NCI-H2107 treated with DMSO at 0.1 percent for 48 hours (cell line): ENCODE data around the gene DNAJA3.

Experiments
- DNase-seq: peaks from one replicate; lab custom pipeline; 2025; ENCODE audit not compliant: unreplicated experiment; lab: John Stamatoyannopoulos, UW

DNAJA3 gene

DNA sequence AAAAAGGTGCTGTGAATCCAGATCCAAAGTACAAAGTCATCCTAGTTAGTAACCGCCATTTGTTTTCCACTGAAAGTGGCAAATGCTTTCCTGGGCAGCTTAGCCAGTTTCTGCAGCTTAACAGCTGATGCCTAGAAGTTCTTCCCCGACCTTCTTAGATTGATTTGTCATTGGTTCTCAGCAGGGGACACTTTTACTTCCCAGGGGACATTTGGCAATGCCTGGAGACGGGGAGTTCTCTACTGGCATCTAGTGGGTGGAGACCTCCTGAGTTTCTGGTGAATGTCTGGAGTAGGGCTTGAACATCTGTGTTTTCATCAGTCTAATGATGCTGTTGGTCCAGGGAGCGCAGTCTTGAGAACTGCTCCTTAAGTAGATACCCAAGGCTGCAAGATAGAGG, 7.6 kb downstream of the DNAJA3 start:
- DNase-seq, result no peak

GRCh38 chr16:4433914-4434787, 8.5 kb downstream of the DNAJA3 start:
- DNase-seq, result no peak

DNA sequence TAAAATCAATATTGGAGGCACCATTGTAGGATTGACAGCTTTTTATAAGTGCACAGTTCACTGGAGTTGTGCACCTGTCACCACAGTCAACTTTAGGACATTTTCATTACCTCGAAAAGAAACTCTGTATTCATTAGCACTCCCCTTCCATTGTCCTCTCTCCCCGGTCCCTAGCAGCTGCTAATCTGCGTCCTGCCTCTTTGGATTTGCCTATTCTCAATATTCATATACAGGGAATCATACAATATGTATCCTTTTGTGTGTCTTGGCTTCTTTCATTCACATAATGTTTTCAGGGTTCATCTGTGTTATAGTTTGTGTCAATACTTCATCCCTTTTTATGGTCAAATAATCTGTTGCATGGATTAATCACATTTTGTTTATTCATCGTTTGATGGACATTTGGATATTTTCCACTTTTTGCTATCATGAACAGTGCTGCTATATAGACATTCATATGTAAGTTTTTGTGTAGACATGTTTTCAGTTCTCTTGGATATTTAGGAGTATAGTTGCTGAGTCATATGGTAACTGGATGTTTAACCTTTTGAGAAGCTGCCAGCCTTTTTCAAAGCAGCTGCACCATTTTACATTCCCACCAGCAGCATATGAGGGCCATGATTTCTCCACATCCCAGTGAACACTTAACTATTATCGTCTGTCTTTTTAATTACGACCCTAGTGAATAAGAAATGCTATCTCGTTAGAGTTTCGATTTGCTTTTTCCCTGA, 9.8 kb downstream of the DNAJA3 start:
- no peak for DNase-seq

GRCh38 chr16:4437366-4437765, 11.7 kb downstream of the DNAJA3 start:
- DNase-seq, result no peak

GRCh38 chr16:4442371-4442770, 16.7 kb downstream of the DNAJA3 start:
- no peak for DNase-seq

DNA sequence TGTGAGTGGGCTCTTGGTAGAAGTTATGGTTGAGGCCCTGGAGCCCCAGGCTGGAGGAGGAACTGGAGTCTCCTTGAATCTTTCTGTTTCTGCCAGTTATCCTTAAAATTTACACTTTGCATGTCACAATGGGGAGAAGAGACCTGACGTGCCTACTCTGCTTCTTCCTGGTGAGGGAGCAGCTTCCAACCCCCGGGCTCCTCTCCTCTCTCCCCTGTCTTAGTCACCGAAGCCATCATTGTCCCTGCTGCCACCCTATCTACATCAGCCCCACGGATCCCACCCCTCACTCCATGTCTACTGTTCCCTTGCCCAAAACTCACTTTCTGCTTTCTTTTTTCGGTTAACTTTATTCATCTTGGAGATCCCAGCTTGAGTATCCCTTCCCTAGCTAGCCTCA, 17.6 kb downstream of the DNAJA3 start:
- DNase-seq, result no peak

DNA sequence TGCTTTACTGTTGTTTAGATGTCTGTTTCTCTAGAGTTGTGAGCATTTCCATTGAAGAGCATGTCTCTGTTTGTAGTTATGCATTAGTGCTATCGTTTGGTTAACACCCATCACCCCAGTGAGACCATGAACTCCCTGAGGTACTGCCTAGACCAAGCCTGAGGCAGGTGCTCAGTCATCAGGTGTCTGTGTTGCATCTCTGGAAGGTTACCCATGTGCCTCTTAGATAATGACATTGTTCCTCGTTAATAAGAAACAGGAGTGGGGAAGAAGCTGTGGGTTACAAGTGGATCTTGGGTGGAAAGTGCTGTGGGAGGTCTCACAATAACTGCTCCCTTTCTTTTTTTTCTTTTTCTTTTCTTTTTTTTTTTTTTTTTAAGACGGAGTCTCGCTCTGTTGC, 18.3 kb downstream of the DNAJA3 start:
- no peak for DNase-seq

DNA sequence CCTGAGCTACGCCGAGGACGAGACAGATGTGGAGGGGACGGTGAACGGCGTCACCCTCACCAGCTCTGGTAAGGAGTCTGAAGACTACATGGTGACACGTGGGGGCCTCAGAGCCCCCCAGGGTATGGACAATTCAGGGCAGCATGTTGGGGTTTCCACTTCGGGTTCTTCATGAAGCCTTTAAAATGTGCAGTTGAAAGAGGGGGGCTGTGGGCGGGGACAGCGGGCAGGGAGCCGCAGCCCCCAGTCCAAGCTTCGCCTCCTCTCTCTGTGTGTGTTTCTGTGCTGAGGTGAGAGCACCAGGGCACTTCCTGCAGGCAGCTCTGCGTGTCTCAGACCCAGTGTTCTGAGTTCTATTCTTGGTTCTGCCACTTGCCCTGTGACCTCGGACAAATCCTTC, 24.8 kb downstream of the DNAJA3 start:
- DNase-seq, result no peak

GRCh38 chr16:4450931-4451519, 25.4 kb downstream of the DNAJA3 start:
- DNase-seq, result peak; percentile 79

DNA sequence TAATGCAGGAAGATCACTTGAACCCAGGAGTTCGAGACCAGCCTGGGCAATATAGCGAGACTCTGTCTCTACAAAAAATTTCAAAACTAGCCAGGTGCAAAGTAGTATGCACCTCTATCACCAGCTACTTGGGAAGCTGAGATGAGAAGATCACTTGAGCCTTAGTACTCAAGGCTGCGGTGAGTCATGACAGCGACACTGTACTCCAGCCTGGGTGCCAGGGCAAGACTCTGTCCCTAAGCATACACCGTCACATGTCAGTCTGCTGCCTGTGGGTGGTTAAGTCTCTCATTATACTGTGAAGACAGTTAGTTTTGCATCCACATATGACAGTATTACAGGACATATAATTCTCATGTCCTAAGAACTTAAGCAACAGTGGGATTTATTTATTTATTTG, 27.0 kb downstream of the DNAJA3 start:
- no peak for DNase-seq

DNA sequence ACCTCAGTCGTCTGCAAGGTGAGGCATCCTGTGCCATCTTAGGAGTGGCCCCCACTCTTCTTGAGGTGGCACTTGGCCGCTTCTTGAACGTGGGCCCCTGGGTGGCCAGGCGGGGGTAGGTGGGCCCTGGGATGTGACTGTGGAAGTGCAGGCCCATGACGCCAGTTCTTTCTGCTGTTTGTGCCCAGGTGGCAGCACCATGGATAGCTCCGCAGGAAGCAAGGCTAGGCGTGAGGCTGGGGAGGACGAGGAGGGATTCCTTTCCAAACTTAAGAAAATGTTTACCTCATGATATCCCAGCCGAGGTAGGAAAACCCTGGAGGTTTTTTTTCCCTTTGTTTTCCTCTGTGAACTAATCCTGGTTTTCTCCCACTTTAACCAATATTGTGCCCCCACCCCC, 29.0 kb downstream of the DNAJA3 start:
- DNase-seq, result no peak

DNA sequence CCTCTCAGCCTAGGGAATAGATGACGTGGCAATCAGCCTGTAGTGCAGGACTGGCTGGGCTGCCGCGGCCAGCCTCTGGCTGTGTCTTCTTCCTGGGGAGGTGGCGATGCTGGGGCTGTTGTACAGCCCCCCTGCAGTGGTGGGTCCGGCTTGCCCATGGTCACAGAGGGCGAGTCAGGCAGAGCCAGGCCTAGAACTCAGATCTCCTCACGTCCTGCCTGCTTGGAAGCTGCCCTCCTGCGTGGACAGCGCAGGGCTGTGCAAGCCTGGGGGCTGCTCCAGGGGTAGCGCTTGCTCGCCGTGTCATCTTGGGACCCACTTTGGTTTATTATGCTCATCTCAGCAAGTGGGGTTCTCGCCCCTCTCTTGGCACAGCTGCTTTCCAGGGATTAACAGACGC, 29.4 kb downstream of the DNAJA3 start:
- DNase-seq, result no peak

DNA sequence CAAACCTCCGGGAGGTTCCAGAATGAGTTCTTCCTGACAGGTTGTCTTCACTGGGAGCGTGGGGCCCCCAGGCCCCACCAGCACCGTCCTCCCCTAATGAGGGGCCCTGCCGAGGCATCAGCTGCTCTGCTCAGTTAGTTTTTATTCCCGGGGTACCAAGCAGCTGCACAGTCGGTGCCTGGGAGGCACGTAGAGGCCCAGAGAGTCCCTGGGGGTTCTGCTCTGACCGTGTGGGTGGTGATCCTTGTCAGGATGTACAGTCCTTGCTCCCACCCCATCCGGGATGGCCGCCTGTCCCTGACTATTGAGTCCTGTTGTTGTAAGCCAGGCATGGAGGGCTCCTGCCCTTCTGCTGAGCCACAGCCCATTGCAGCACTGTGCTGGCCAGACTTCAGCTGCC, 30.3 kb downstream of the DNAJA3 start:
- no peak for DNase-seq

DNA sequence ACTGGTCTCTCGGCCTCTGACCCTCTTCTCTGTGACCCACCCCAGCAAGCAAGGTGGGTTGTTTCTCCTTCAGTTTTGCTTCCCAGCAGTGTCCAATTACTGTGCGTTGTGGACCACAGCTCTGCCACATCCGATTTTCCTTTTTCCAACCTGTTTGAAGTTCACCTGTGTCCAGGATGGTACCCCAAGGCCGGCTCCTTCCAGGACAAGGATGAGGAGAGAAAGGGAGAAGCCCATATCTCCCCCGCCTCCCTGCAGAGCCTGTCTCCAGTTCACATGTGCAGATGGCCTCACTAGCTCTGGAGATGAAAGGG, 35.2 kb downstream of the DNAJA3 start:
- no peak for DNase-seq

DNA sequence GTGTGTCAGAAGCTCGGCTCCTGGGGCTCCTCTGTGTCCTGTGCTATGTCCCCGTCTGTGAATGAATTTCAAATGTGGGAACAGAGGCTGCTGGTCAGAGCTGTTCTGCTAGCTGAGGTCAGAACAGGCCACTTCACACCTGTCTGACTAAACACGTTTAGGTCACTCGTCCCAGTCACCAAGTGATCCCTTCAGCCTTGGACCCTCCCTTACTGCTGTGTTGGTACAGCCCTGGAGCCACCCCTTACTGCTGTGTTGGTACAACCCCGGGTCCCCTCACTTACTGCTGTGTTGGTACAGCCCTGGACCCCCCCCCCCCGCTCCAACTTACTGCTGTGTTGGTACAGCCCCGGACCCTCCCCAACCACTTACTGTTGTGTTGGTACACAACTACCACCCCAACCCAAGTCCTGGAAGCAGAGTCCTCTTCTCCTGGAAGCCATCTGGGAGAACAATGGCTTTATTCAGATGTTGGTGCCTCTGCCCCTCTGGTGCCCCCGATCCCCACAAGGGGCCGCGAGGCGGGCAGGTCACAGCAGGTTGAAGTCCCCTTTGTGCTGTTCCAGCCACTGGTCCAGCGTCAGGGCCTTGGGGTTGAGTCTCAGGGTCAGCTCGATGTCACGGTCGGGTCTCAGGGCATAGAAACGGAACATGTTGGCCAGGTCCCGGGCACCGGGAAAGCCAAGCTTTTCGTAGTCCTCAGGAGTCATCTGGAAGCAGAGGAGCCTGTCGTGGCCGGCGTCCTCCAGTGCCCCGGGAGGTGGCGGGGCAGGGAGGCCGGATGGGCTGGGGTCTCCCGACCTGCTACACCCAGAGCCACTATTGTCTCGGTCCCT, 35.8 kb downstream of the DNAJA3 start:
- DNase-seq, result no peak

DNA sequence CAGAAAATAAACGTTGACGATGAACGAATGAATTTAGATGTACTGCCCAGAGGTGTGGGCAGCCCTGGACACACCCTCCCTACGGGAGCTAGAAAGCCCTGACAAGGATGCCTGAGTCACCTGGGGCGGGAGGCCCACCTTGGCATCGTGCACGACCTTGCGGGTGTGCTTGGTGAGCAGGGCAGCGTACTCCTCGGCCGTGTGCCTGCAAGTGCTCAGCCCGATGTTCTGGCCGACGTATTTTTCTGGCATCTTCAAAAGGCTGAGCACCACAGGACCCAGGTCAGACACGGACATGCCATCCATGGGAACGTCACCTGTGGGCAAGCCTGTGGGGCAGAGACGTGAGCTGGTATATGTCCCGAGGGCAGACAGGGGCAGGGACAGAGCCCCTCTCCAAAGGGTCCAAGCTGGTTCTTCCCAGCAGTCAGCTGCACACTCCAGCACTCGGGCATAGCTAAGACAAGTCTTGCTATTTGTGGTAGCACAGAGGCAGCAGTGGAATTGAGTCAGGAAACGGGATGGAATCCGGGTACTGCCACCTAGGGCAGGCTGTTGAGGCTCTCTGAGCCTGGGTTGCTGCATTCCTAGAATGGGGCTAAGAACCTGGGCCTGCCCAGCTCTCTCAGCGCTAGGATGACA, 38.0 kb downstream of the DNAJA3 start:
- no peak for DNase-seq

GRCh38 chr16:4465977-4466779, 40.5 kb downstream of the DNAJA3 start:
- DNase-seq, result no peak

DNA sequence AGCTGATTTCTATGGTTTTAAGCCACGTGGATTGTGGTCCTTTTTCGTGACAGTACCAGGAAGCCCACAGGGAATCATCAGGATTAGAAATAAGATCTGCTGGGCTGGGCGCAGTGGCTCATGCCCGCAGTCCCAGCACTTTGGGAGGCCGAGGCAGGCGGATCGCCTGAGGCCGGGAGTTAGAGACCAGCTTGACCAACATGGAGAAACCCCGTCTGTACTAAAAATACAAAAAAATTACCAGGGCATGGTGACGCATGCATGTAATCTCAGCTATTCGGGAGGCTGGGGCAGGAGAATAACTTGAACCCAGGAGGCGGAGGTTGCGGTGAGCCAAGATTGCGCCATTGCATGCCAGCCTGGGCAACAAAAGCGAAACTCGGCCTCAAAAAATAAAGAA, 42.2 kb downstream of the DNAJA3 start:
- no peak for DNase-seq

- no peak for DNase-seq
These were observed 43.3 kb downstream of the DNAJA3 start for GRCh38 chr16:4468972-4469371.

- no peak for DNase-seq
These were observed 46.2 kb downstream of the DNAJA3 start for GRCh38 chr16:4471869-4472268.
